OCI-LY7 (cell line): Measurements from ENCODE around the gene RMDN3. TPM values are rescaled to one million over a fixed set of nuclear protein-coding genes. Genes with fewer than 3 reads are reported as not detected.

Experiments
- BruUV-seq: library from RNA; stranded (reverse); fragments of 400-500 nt; replicated peaks from 2 replicates; lab custom pipeline; 2021; lab: Mats Ljungman, UMichigan
- CTCF ChIA-PET: fragments of 300-600 bp; sonication (Branson Sonifier 250); formaldehyde crosslinking; loops from one replicate; lab custom pipeline; 2022; ENCODE audit warnings: antibody characterized with exemption; ENCODE audit not compliant: unreplicated experiment; lab: Charles Lee
- POLR2A ChIA-PET: fragments of 300-600 bp; sonication (Branson Sonifier 250); formaldehyde crosslinking; loops from one replicate; lab custom pipeline; 2022; ENCODE audit warnings: antibody characterized with exemption; lab: Charles Lee
- DNase-seq: peaks from one replicate; pipeline ENCODE4 v3.0.0-alpha.2; 2015; ENCODE audit warnings: low spot score
- H2AFZ ChIP-seq: fragments of 200-600 bp; sonication (generic), shearing (Covaris generic); 2 replicates; pipeline ENCODE4 v1.6.1; 2014; ENCODE audit warnings: mild to moderate bottlenecking, antibody characterized with exemption, low read length, moderate library complexity
- H3K27ac ChIP-seq: fragments of 200-600 bp; sonication (generic); 2 replicates; pipeline ENCODE4 v1.5.1; 2014; ENCODE audit warnings: mixed run types, low read depth, mild to moderate bottlenecking, moderate library complexity, low read length, inconsistent platforms; ENCODE audit not compliant: poor library complexity, severe bottlenecking
- H3K36me3 ChIP-seq: fragments of 200-600 bp; sonication (generic); 2 replicates; pipeline ENCODE4 v1.6.1; 2014; ENCODE audit warnings: mild to moderate bottlenecking, antibody characterized with exemption, low read length, moderate library complexity, mixed read lengths; ENCODE audit not compliant: insufficient read depth
- H3K4me1 ChIP-seq: fragments of 200-600 bp; sonication (generic); 2 replicates; pipeline ENCODE4 v1.5.1; 2014; ENCODE audit warnings: mild to moderate bottlenecking, low read length; ENCODE audit not compliant: insufficient read depth, poor library complexity, severe bottlenecking
- H3K4me2 ChIP-seq: fragments of 200-600 bp; sonication (generic); 2 replicates; pipeline ENCODE4 v1.6.1; 2014; ENCODE audit warnings: mild to moderate bottlenecking, low read length
- H3K4me3 ChIP-seq: fragments of 200-600 bp; sonication (generic); 2 replicates; pipeline ENCODE4 v1.5.1; 2014; ENCODE audit warnings: mild to moderate bottlenecking, low read depth, low read length; ENCODE audit not compliant: poor library complexity, severe bottlenecking
- H3K79me2 ChIP-seq: fragments of 200-600 bp; sonication (generic); 2 replicates; pipeline ENCODE4 v1.6.1; 2016; ENCODE audit warnings: low read depth, mild to moderate bottlenecking, low read length, moderate library complexity, mixed read lengths; ENCODE audit not compliant: insufficient read depth
- H3K9me2 ChIP-seq: fragments of 200-600 bp; sonication (generic); 2 replicates; pipeline ENCODE4 v1.6.1; 2016; ENCODE audit warnings: mild to moderate bottlenecking, low read length, mixed read lengths; ENCODE audit not compliant: insufficient read depth
- H3K9me3 ChIP-seq: fragments of 200-600 bp; sonication (generic); 2 replicates; pipeline ENCODE4 v1.6.1; 2014; ENCODE audit warnings: mild to moderate bottlenecking, mixed run types, low read length, mixed read lengths
- H4K20me1 ChIP-seq: fragments of 200-600 bp; sonication (generic); 2 replicates; pipeline ENCODE4 v1.6.1; 2014; ENCODE audit warnings: mild to moderate bottlenecking, antibody characterized with exemption, low read length, moderate library complexity, mixed read lengths; ENCODE audit not compliant: insufficient read depth
- EZH2phosphoT487 ChIP-seq: fragments of 200-600 bp; sonication (generic); IDR thresholded peaks from 2 replicates; pipeline ENCODE4 v1.6.1; 2018; ENCODE audit warnings: low read depth, borderline replicate concordance, mild to moderate bottlenecking, mixed run types, antibody characterized with exemption, low read length, moderate library complexity, mixed read lengths
- intact Hi-C: fragments of 100-400 bp; cut with micrococcal nuclease; formaldehyde crosslinking; loops from one replicate; pipeline ENCODE4 v1.10.0; 2022; ENCODE audit not compliant: unreplicated experiment
- total RNA-seq, 2 experiments: library from RNA; depleted of rRNA in 1 of 2; stranded (reverse); fragments of >200 nt in 1 of 2; shearing (Covaris generic) in 1 of 2; gene quantifications; 2 replicates each; pipeline ENCODE4 v1.2.3, GENCODE V29; 2014 to 2022
- TF ChIP-seq, protein P1 (sequence below): fragments of 200-600 bp; sonication (generic); conservative IDR thresholded peaks from 2 replicates; pipeline ENCODE4 v1.5.1; 2014; ENCODE audit warnings: mild to moderate bottlenecking, antibody characterized with exemption, low read length, moderate library complexity, mixed read lengths

Gene RMDN3
- total RNA-seq, 2 experiments from 2014 or later = 10.7 to 23.7 TPM

DNA sequence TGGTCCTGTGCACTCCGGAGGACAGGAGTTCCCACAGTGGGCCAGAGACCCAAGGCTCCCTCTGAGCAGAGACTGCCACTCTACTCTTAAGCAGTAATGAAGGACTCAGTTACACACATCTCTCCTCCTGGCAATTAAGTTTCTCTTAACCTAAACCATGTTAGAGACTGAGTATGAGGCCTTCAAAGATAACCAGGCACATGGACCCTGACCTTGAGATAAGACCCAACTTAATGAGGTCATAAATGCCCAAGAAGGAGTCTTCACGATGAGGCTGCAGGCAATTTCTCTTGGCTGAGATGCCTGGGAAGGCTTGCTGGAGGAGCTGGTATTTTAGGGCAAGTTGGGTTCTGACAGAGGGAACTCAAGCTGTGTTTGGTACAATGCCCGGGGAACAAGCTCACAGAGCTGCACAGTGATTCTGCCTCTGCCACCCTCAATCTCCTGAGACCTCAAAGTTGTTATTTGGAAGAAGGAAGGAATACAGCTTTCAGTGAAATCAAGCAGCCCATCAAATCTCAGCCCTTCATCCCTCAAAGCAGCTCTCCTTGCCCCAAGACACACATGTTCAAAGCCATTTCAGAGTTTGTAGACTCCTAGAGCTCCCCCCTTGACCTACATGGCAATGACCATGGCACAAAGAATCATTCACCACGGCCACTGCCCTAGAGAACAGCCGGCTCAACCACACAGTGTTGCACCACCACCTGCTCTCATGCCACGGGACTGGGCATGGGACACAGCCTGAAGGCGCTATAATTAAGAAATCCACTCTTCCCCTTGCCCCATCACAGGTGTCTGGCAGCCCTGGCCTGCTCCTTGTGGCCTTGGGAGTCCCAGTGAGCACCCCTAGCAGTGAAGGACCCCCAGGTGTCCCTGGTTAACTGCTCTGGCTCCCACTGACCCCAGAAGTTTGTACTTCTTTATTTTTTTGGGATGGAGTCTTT, 7.1 kb downstream of the RMDN3 start:
- Histone ChIP-seq H3K4me1 (peaks cover 13% of the 10 kb centered on the region), H4K20me1 (peaks cover under 1% of the 10 kb centered on the region; the same call in 1 of the 2 replicates), H3K9me2 (no peaks in the 10 kb centered on the region), H2AFZ (no peak overlapping the region), H3K9me3 (no peaks in the 10 kb centered on the region), H3K36me3 (peaks cover 86% of the 10 kb centered on the region), H3K27ac (no peak overlapping the region), H3K4me3 (no peak overlapping the region), H3K79me2 (peaks cover 13% of the 10 kb centered on the region; the same call in 1 of the 2 replicates), H3K4me2 (no peak overlapping the region)
- intact Hi-C loops = loop anchor here (5.0 kb wide), 1 partner anchor 144 kb away; the partner anchor contains the start of gene VPS18
- CTCF ChIA-PET = interaction anchor here (0.9 to 1.1 kb wide), 3 partner anchors 21 to 24 kb away, joined by 3 to 5 read pairs (median 4); no protein-coding TSS in a partner anchor
- no peak for DNase-seq
- BruUV-seq = no TSS peak
- POLR2A ChIA-PET = interaction anchor here (1.0 to 2.0 kb wide), 2 partner anchors 36 to 39 kb away, joined by 4 to 7 read pairs; no protein-coding TSS in a partner anchor
- TF ChIP-seq, protein P1, sequence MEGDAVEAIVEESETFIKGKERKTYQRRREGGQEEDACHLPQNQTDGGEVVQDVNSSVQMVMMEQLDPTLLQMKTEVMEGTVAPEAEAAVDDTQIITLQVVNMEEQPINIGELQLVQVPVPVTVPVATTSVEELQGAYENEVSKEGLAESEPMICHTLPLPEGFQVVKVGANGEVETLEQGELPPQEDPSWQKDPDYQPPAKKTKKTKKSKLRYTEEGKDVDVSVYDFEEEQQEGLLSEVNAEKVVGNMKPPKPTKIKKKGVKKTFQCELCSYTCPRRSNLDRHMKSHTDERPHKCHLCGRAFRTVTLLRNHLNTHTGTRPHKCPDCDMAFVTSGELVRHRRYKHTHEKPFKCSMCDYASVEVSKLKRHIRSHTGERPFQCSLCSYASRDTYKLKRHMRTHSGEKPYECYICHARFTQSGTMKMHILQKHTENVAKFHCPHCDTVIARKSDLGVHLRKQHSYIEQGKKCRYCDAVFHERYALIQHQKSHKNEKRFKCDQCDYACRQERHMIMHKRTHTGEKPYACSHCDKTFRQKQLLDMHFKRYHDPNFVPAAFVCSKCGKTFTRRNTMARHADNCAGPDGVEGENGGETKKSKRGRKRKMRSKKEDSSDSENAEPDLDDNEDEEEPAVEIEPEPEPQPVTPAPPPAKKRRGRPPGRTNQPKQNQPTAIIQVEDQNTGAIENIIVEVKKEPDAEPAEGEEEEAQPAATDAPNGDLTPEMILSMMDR = no peak
- TF ChIP-seq EZH2phosphoT487 = no peak

DNA sequence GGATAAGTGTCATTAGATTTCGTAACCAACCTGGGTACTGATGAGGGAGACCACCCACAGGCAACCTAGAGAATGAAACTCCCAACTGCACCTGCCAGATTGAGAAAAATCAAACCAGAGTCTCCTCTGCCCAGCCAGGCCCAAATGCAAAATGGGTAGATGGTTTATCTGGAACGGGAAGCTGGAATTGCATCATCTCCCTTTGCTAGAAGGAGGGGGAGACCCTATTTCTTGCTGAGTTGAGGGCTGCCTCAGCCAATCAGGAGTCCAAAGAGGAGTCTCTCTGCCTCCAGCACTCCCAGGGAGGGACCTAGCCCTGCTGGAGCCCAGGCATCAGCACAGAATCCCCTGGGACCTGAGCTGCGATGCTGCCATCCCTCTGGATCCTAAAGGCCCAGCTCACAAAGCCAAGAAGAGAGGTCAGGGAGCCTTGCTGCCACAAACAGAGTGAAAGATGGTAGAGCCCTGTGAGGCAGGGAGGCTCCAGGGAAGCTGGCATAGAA, 8.1 kb downstream of the RMDN3 start:
- no peaks in the 10 kb centered on the region for H3K9me3 ChIP-seq
- H3K4me3 ChIP-seq = no peak overlapping the region
- H3K4me2 ChIP-seq = no peak overlapping the region
- peaks cover 6% of the 10 kb centered on the region; the same call in 1 of the 2 replicates for H4K20me1 ChIP-seq
- ChIA-PET POLR2A (interaction anchor here (0.6 to 2.0 kb wide), 5 partner anchors 9 to 410 kb away, joined by 3 to 7 read pairs (median 4); partner anchors contain the start of gene C15orf62), CTCF (interaction anchor here (0.6 to 1.9 kb wide), 6 partner anchors 22 to 149 kb away, joined by 3 to 12 read pairs (median 4); no protein-coding TSS in a partner anchor)
- no peak for TF ChIP-seq EZH2phosphoT487
- TF ChIP-seq, protein P1 = no peak
- H3K4me1 ChIP-seq = peaks cover 4% of the 10 kb centered on the region
- intact Hi-C loops = loop anchor here (1.0 to 5.0 kb wide), 3 partner anchors 35 to 228 kb away; partner anchors contain the start of gene VPS18
- no TSS peak for BruUV-seq
- H2AFZ ChIP-seq = no peak overlapping the region
- no peak overlapping the region for H3K27ac ChIP-seq
- peaks cover 86% of the 10 kb centered on the region for H3K36me3 ChIP-seq
- no peak for DNase-seq
- H3K79me2 ChIP-seq = peaks cover 3% of the 10 kb centered on the region; the same call in 1 of the 2 replicates
- H3K9me2 ChIP-seq = no peaks in the 10 kb centered on the region
